CD14-positive monocyte (primary cell): ENCODE measurements around the gene DENND1B. TPM values are rescaled to one million over a fixed set of nuclear protein-coding genes. Genes with fewer than 3 reads are reported as not detected.

Source experiments
- DNase-seq, 3 donors: peaks; one replicate each; pipeline ENCODE4 v3.0.0-alpha.2; 2011 to 2022
- H2AFZ ChIP-seq: 2 replicates; pipeline ENCODE4 v1.6.0; 2012; ENCODE audit warnings: mild to moderate bottlenecking, low read depth, low read length, inconsistent platforms; ENCODE audit not compliant: insufficient read depth, poor library complexity, severe bottlenecking
- H3K27ac ChIP-seq, 2 donors: 1 replicate in 1 of 2; 2 replicates in 1 of 2; pipeline ENCODE4 v1.5.1; 2012 to 2013; ENCODE audit warnings: low read length in 2 of 2, control low read depth in 1 of 2, inconsistent platforms in 1 of 2, low read depth in 1 of 2, mild to moderate bottlenecking in 1 of 2
- H3K27me3 ChIP-seq, 2 donors: one replicate each; pipeline versions ENCODE4 v1.6.0 to v1.6.1; 2011 to 2013; ENCODE audit warnings: low read length in 2 of 2; ENCODE audit not compliant: control insufficient read depth in 2 of 2, insufficient read depth in 2 of 2
- H3K36me3 ChIP-seq, 2 donors: replicated peaks in 1 of 2; 1 replicate in 1 of 2; 2 replicates in 1 of 2; pipeline versions ENCODE4 v1.5.1 to v1.6.1; 2012 to 2013; ENCODE audit warnings: low read length in 2 of 2, control low read depth in 1 of 2, inconsistent platforms in 1 of 2, mild to moderate bottlenecking in 1 of 2; ENCODE audit not compliant: insufficient read depth in 2 of 2, control insufficient read depth in 1 of 2
- H3K4me1 ChIP-seq, 2 donors: 1 replicate in 1 of 2; 2 replicates in 1 of 2; pipeline versions ENCODE4 v1.5.1 to v1.6.1; 2012 to 2013; ENCODE audit warnings: low read length in 2 of 2, control low read depth in 1 of 2, inconsistent platforms in 1 of 2, mild to moderate bottlenecking in 1 of 2, moderate library complexity in 1 of 2; ENCODE audit not compliant: insufficient read depth in 2 of 2, control insufficient read depth in 1 of 2
- H3K4me2 ChIP-seq: replicated peaks from 2 replicates; pipeline ENCODE3; 2012; ENCODE audit warnings: low read length, moderate library complexity, mild to moderate bottlenecking; ENCODE audit not compliant: poor library complexity, severe bottlenecking; ENCODE audit errors: extremely low read depth
- H3K4me3 ChIP-seq, 3 experiments: fragments of 200-600 bp in 1 of 3; sonication (generic) in 1 of 3; replicated peaks in 1 of 3; 1 replicate in 2 of 3; 2 replicates in 1 of 3; pipeline ENCODE4 v1.5.1; 2011 to 2013; ENCODE audit warnings: low read length in 3 of 3, mild to moderate bottlenecking in 3 of 3, control low read depth in 2 of 3, low read depth in 2 of 3, inconsistent platforms in 1 of 3, moderate library complexity in 1 of 3
- H3K79me2 ChIP-seq: 2 replicates; pipeline ENCODE4 v1.6.0; 2012; ENCODE audit warnings: mild to moderate bottlenecking, control low read depth, inconsistent platforms, low read length, moderate library complexity; ENCODE audit not compliant: insufficient read depth
- H3K9ac ChIP-seq: 2 replicates; pipeline ENCODE4 v1.6.0; 2017; ENCODE audit warnings: low read length, mild to moderate bottlenecking; ENCODE audit not compliant: insufficient read depth, poor library complexity, severe bottlenecking
- H3K9me3 ChIP-seq, 2 donors: replicated peaks in 1 of 2; 1 replicate in 1 of 2; 2 replicates in 1 of 2; pipeline versions ENCODE4 v1.5.1 to v1.6.1; 2012 to 2013; ENCODE audit warnings: low read length in 2 of 2, control low read depth in 1 of 2; ENCODE audit not compliant: control insufficient read depth in 1 of 2, insufficient read depth in 1 of 2
- H4K20me1 ChIP-seq: 2 replicates; pipeline ENCODE4 v1.6.0; 2012; ENCODE audit warnings: mild to moderate bottlenecking, low read length, control low read depth, moderate library complexity; ENCODE audit not compliant: insufficient read depth
- H3K27ac Mint-ChIP-seq, 7 donors: one replicate each; pipeline ENCODE4 v1.8.0; 2020; ENCODE audit warnings: mild to moderate bottlenecking in 7 of 7, mixed read lengths in 7 of 7, moderate library complexity in 6 of 7, inconsistent platforms in 2 of 7
- H3K27me3 Mint-ChIP-seq, 3 donors: one replicate each; pipeline ENCODE4 v1.8.0; 2021 to 2022; ENCODE audit warnings: low read depth in 3 of 3, mild to moderate bottlenecking in 3 of 3, mixed read lengths in 3 of 3, moderate library complexity in 3 of 3, inconsistent platforms in 1 of 3
- H3K36me3 Mint-ChIP-seq, 2 donors: one replicate each; pipeline ENCODE4 v1.8.0; 2020; ENCODE audit warnings: mixed read lengths in 2 of 2, inconsistent platforms in 1 of 2, mild to moderate bottlenecking in 1 of 2
- H3K4me1 Mint-ChIP-seq: one replicate; pipeline ENCODE4 v1.8.0; 2020; ENCODE audit warnings: mild to moderate bottlenecking, mixed read lengths
- H3K4me3 Mint-ChIP-seq, 2 donors: one replicate each; pipeline ENCODE4 v1.8.0; 2020; ENCODE audit warnings: mild to moderate bottlenecking in 2 of 2, mixed read lengths in 2 of 2, moderate library complexity in 1 of 2
- H3K9me3 Mint-ChIP-seq, 7 donors: one replicate each; pipeline ENCODE4 v1.8.0; 2020 to 2022; ENCODE audit warnings: mixed read lengths in 7 of 7, mild to moderate bottlenecking in 6 of 7, moderate library complexity in 6 of 7, inconsistent platforms in 2 of 7
- CTCF ChIP-seq: fragments of 200-600 bp; IDR thresholded peaks from one replicate; pipeline ENCODE4 v1.8.0; 2022; ENCODE audit warnings: antibody characterized with exemption, mild to moderate bottlenecking
- WGBS: methylation state at CpG from one replicate; pipeline ENCODE4 v1.1.5; 2013; ENCODE audit warnings: missing lambda C conversion rate; ENCODE audit not compliant: insufficient coverage; 5-methylcytosine and 5-hydroxymethylcytosine counted together
- intact Hi-C, 2 donors: fragments of 100-400 bp; cut with micrococcal nuclease; formaldehyde crosslinking; loops; one replicate each; pipeline versions ENCODE4 v1.15.0 to v1.15.1; 2023
- polyA plus RNA-seq, 3 donors: library from polyadenylated mRNA; depleted of rRNA in 1 of 3; unstranded in 2 of 3; stranded (reverse) in 1 of 3; fragments of 300-500 nt in 2 of 3; fragments of >200 nt in 1 of 3; fragmentation: Illumina TruSeq in 2 of 3; gene quantifications; 1 replicate in 2 of 3; 2 replicates in 1 of 3; pipeline ENCODE4 v1.2.3, GENCODE V29; 2012 to 2021

The DENND1B gene
- polyA plus RNA-seq, 3 donors: 3.0 to 8.2 (median 5.7) TPM

DNA sequence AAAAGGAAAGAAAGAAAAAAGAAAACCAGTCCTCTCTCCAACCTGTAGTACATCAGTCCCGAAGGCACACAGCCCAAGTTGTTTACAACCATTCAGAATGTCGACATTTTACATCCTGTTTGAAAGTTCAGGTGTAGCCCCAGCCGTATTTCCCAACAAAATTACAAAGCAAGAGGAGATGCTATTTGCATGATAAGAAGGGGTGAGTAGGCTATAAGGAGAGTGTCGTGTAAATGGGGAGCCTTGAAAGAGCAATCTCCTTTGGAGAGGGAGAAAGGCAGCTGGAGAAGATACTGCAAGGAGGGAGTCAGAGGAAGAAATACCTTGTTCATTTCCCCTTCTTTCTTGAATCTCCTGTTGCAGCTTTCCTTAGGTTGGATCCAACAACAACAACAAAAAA lies 35.5 kb upstream of the DENND1B start:
- H3K9me3 ChIP-seq: no peaks in the 10 kb centered on the region
- Mint-ChIP-seq H3K4me1 (no peaks in the 10 kb centered on the region), H3K27me3 (peaks cover 0 to 2% (median 0%) of the 10 kb centered on the region in 3 donors), H3K9me3 (peaks cover 0 to 14% (median 3%) of the 10 kb centered on the region in 7 donors), H3K27ac (no peak overlapping the region), H3K4me3 (no peak overlapping the region), H3K36me3 (no peaks in the 10 kb centered on the region)
- H3K27me3 ChIP-seq: no peaks in the 10 kb centered on the region
- H3K36me3 ChIP-seq: no peaks in the 10 kb centered on the region
- H3K4me2 ChIP-seq: no peak overlapping the region
- H3K4me1 ChIP-seq: no peaks in the 10 kb centered on the region
- intact Hi-C loops: no loop called here
- no peak overlapping the region for H3K4me3 ChIP-seq
- TF ChIP-seq CTCF: no peak
- H3K9ac ChIP-seq: no peak overlapping the region
- no peak for DNase-seq
- H4K20me1 ChIP-seq: no peaks in the 10 kb centered on the region
- no CpG with 5 or more reads among the region's 4 CpGs for WGBS
- H3K27ac ChIP-seq: no peak overlapping the region
- no peak overlapping the region for H2AFZ ChIP-seq
- no peaks in the 10 kb centered on the region for H3K79me2 ChIP-seq

GRCh38 chr1:197808880-197809279 lies 33.6 kb upstream of the DENND1B start:
- Histone ChIP-seq H3K79me2 (no peaks in the 10 kb centered on the region), H3K4me3 (no peak overlapping the region), H3K27ac (no peak overlapping the region), H4K20me1 (no peaks in the 10 kb centered on the region), H3K9me3 (no peaks in the 10 kb centered on the region), H3K36me3 (no peaks in the 10 kb centered on the region), H3K4me1 (no peaks in the 10 kb centered on the region), H3K9ac (no peak overlapping the region), H3K4me2 (no peak overlapping the region), H3K27me3 (no peaks in the 10 kb centered on the region), H2AFZ (no peak overlapping the region)
- intact Hi-C loops: no loop called here
- H3K27ac Mint-ChIP-seq: no peak overlapping the region
- H3K36me3 Mint-ChIP-seq: no peaks in the 10 kb centered on the region
- peaks cover 0 to 2% (median 0%) of the 10 kb centered on the region in 3 donors for H3K27me3 Mint-ChIP-seq
- no peak overlapping the region for H3K4me3 Mint-ChIP-seq
- WGBS: 100% methylated on average over 1 of the region's 3 CpGs
- TF ChIP-seq CTCF: no peak
- no peaks in the 10 kb centered on the region for H3K4me1 Mint-ChIP-seq
- no peak for DNase-seq
- peaks cover 0 to 4% (median 2%) of the 10 kb centered on the region in 7 donors for H3K9me3 Mint-ChIP-seq
